Measurements from ENCODE around the gene TRIM28.
"Not testable (repeated sequence)": the region's sequence is repeated elsewhere in the genome, so short reads cannot be mapped to it uniquely, and the experiment has no call there.

The TRIM28 gene

DNA sequence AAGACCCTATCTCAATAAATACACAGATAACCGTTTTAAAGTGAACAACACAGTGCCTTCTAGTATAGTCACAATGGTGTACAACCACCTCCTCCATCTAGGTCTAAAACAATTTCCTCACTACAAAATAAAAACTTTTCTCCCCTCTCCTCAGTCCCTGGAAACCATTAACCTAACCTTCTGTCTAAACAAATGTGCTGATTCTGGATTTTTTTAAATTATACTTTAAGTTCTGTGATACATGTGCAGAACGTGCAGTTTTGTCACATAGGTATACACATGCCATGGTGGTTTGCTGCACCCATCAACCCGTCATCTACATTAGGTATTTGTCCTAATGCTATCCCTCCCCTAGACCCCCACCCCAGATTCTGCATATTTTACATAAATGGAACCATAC is 14.5 kb upstream of the TRIM28 start:
- H3K4me3 ChIP-seq (ENCODE audit: low read length), result no peak overlapping the region
- no peak overlapping the region for H3K9ac ChIP-seq (ENCODE audit: low read length)
- H3K4me1 ChIP-seq (ENCODE audit: control insufficient read depth, insufficient read depth, low read length), result no peaks in the 10 kb centered on the region
- H3K36me3 ChIP-seq (ENCODE audit: control insufficient read depth, insufficient read depth, low read length), result no peaks in the 10 kb centered on the region
- H3K9me3 ChIP-seq (ENCODE audit: control insufficient read depth, low read length), result no peaks in the 10 kb centered on the region
- peaks cover 10% of the 10 kb centered on the region for H3K27me3 ChIP-seq (ENCODE audit: control insufficient read depth, insufficient read depth, low read length)

DNA sequence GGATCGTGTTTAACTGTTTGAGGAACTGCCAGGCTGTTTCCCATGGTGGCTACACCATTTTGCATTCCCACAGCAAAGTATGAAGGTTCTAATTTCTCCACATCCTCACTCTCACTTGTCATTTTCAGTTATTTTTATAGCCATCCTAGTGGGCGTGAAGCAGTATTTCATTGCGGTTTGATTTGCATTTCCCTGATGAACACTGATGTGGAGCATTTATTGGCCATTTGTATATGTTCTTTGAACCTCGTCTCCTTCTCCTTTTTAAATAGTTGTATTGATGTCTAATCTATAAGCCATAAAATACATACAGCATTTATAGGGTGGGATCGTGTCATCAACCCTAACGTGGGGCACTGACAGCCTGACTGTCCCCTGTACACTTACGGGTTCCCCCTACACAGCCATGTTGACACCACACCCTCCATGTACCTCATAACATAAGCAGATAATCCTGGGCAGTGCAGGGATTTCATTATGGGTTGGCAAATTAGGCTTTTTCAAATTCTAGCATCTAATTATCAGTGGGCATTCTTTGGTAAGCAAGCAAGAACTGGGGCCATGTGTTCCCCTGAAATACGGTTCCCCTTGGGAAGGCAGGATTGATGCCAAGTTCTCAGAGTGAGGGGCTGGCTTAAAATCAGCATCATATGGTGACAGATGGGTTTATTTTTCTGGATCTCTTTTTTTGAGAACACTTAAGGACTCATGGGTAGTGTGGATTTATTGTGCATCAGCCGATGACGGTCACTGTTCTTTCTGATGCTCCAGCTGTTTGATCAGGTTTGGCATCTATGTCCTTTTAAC is 12.6 kb upstream of the TRIM28 start:
- H3K36me3 ChIP-seq (ENCODE audit: control insufficient read depth, insufficient read depth, low read length), result no peaks in the 10 kb centered on the region
- H3K4me3 ChIP-seq (ENCODE audit: low read length), result no peak overlapping the region
- no peak overlapping the region for H3K9ac ChIP-seq (ENCODE audit: low read length)
- H3K4me1 ChIP-seq (ENCODE audit: control insufficient read depth, insufficient read depth, low read length), result no peaks in the 10 kb centered on the region
- H3K27me3 ChIP-seq (ENCODE audit: control insufficient read depth, insufficient read depth, low read length), result peaks cover 10% of the 10 kb centered on the region
- H3K9me3 ChIP-seq (ENCODE audit: control insufficient read depth, low read length), result no peaks in the 10 kb centered on the region

DNA sequence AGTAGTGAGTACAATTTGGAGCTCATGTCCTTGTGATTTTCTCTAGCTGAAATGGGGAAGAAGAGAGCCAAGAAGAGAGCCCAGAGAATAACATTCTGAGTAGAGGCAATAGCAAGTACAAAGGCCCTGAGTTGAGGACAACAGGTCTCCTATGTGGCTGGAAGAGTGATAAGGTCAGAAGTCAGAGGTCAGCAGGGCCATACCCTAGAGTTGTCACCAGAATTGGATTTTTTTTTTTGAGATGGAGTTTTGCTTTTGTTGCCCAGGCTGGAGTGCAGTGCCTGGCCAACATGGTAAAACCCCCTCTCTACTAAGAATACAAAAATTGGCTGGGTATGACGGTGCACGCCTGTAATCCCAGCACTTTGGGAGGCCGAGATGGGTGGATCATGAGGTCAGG is 8.0 kb upstream of the TRIM28 start:
- Histone ChIP-seq H3K4me3 (ENCODE audit: low read length) (no peak overlapping the region), H3K36me3 (ENCODE audit: control insufficient read depth, insufficient read depth, low read length) (no peaks in the 10 kb centered on the region), H3K4me1 (ENCODE audit: control insufficient read depth, insufficient read depth, low read length) (peaks cover 11% of the 10 kb centered on the region), H3K9ac (ENCODE audit: low read length) (no peak overlapping the region), H3K9me3 (ENCODE audit: control insufficient read depth, low read length) (no peaks in the 10 kb centered on the region), H3K27me3 (ENCODE audit: control insufficient read depth, insufficient read depth, low read length) (peaks cover 38% of the 10 kb centered on the region)

DNA sequence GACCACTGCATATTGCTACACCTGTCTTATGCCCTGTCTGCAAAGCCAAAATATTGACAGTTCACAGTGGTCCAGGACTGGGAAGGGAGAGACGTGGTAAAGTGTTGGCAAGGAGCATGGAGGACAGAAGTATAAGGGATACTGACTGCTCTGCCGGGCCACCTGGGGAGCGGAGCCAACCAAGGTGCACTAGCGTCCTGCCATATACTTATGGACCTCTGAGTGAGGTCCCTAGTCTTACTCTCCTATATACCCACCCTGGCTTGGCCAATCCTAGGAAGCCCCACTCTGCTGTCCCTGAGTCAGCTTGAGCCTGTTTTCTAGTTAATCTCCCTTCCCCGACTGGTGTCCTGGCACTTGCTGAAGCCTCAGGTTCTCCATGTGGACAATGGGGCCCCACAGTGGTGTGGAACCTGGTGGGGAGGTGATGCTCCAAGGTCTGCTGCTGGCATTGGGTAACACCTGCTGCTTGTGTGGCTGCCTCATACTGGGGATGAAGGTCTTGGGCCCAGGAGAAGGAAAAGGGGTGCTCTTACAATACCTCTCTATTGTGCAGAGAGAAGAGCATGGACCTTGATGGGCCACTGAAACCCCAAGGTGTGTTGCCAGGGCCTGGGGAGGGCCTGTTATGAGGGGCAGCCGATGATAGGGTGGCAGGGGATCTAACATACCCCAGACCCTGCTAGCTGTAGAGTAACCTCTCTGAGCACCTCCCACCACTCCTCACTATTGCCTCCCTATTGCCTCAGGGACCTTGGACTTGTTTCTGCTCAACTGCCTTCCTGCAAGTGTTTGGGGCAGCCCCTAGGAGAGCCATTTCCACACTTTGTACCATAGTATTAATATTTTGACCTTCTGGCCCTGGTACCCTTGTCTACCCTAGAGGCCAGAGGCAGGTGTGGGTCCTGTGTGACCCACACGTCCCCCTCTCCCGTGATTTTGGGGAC is 6.7 kb upstream of the TRIM28 start:
- Histone ChIP-seq H3K9ac (ENCODE audit: low read length) (no peak overlapping the region), H3K27me3 (ENCODE audit: control insufficient read depth, insufficient read depth, low read length) (peaks cover 28% of the 10 kb centered on the region), H3K4me1 (ENCODE audit: control insufficient read depth, insufficient read depth, low read length) (peaks cover 11% of the 10 kb centered on the region), H3K9me3 (ENCODE audit: control insufficient read depth, low read length) (no peaks in the 10 kb centered on the region), H3K36me3 (ENCODE audit: control insufficient read depth, insufficient read depth, low read length) (no peaks in the 10 kb centered on the region), H3K4me3 (ENCODE audit: low read length) (no peak overlapping the region)

- H3K4me3 ChIP-seq (ENCODE audit: low read length), result no peak overlapping the region
- no peaks in the 10 kb centered on the region for H3K9me3 ChIP-seq (ENCODE audit: control insufficient read depth, low read length)
- H3K9ac ChIP-seq (ENCODE audit: low read length), result peak overlapping the region; percentile 41
- H3K27me3 ChIP-seq (ENCODE audit: control insufficient read depth, insufficient read depth, low read length), result peaks cover 28% of the 10 kb centered on the region
- H3K4me1 ChIP-seq (ENCODE audit: control insufficient read depth, insufficient read depth, low read length), result peaks cover 11% of the 10 kb centered on the region
- H3K36me3 ChIP-seq (ENCODE audit: control insufficient read depth, insufficient read depth, low read length), result no peaks in the 10 kb centered on the region
Observed at GRCh38 chr19:58538257-58539168, 5.4 kb upstream of the TRIM28 start.

GRCh38 chr19:58539169-58539559 is 4.7 kb upstream of the TRIM28 start:
- not testable (repeated sequence) for H3K4me3 ChIP-seq (ENCODE audit: low read length); H3K9ac ChIP-seq (ENCODE audit: low read length); H3K9me3 ChIP-seq (ENCODE audit: control insufficient read depth, low read length); H3K36me3 ChIP-seq (ENCODE audit: control insufficient read depth, insufficient read depth, low read length)
- peaks cover 11% of the 10 kb centered on the region for H3K4me1 ChIP-seq (ENCODE audit: control insufficient read depth, insufficient read depth, low read length)
- peaks cover 28% of the 10 kb centered on the region for H3K27me3 ChIP-seq (ENCODE audit: control insufficient read depth, insufficient read depth, low read length)

DNA sequence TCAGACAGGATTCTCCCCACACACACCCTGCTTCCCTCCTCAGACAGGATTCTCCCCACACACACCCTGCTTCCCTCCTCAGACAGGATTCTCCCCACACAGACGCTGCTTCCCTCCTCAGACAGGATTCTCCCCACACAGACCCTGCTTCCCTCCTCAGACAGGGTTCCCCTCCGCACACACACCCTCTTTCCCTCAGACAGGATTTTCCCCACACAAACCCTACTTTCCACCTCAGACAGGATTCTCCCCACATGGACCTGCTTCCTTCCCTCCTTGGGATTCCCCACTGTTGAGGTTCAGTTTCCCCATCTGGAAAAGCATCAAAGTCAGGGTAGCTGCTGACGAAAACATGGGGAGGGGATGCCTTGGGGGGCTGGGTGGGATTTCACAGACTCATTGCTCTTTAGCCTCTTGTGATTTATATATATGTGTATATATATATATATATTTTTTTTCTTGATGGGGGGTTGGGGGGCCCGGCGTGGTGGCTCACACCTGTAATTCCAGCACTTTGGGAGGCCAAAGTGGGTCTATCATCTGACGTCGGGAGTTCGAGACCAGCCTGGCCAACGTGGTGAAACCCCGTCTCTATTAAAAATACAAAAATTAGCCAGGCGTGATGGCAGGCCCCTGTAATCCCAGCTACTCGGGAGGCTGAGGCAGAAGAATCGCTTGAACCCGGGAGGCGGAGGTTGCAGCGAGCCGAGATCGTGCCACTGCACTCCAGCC is 1.1 kb upstream of the TRIM28 start:
- H3K9ac ChIP-seq (ENCODE audit: low read length); H3K9me3 ChIP-seq (ENCODE audit: control insufficient read depth, low read length); H3K4me3 ChIP-seq (ENCODE audit: low read length): not testable (repeated sequence)
- Histone ChIP-seq H3K27me3 (ENCODE audit: control insufficient read depth, insufficient read depth, low read length) (peaks cover 17% of the 10 kb centered on the region), H3K36me3 (ENCODE audit: control insufficient read depth, insufficient read depth, low read length) (peaks cover 13% of the 10 kb centered on the region), H3K4me1 (ENCODE audit: control insufficient read depth, insufficient read depth, low read length) (peaks cover 31% of the 10 kb centered on the region)

- Histone ChIP-seq H3K4me1 (ENCODE audit: control insufficient read depth, insufficient read depth, low read length) (peaks cover 20% of the 10 kb centered on the region), H3K9ac (ENCODE audit: low read length) (peak overlapping the region; percentile 91), H3K4me3 (ENCODE audit: low read length) (peak overlapping the region; percentile 78), H3K36me3 (ENCODE audit: control insufficient read depth, insufficient read depth, low read length) (peaks cover 31% of the 10 kb centered on the region), H3K27me3 (ENCODE audit: control insufficient read depth, insufficient read depth, low read length) (peaks cover 1% of the 10 kb centered on the region), H3K9me3 (ENCODE audit: control insufficient read depth, low read length) (no peaks in the 10 kb centered on the region)
Observed at GRCh38 chr19:58544591-58545285, 874 bp downstream of the TRIM28 start.

GRCh38 chr19:58545286-58546018 is 1.6 kb downstream of the TRIM28 start:
- H3K36me3 ChIP-seq (ENCODE audit: control insufficient read depth, insufficient read depth, low read length), result peaks cover 38% of the 10 kb centered on the region
- peak overlapping the region; percentile 78 for H3K4me3 ChIP-seq (ENCODE audit: low read length)

DNA sequence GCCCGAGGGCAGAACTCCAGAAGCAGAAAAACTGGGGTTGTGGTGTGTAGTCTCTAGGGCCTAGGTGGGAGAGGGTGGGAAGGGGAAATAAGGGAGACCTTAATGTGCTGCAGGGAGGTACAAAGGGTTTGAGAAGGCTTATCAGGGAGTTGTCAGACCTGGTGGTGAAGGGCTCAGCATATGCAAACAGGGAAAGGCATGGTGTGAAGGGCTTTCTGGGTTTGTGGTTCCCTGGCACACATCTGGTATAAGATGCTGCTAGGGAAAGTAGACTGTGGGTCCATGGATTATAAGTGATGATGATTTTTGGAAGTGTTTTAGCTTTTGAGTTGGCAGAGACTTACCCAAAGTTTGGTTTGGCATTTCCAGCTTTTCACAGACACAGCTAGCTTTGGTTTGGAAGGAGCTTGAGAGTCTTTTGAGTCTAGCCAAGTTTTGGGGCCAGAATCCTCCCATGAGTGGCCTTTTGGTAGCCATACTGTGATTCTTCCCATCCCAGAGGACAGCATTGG is 2.2 kb downstream of the TRIM28 start:
- peak overlapping the region; percentile 78 for H3K4me3 ChIP-seq (ENCODE audit: low read length)

More at GRCh38 chr19:58545286-58546018, 1.6 kb downstream of the TRIM28 start:
- H3K9me3 ChIP-seq (ENCODE audit: control insufficient read depth, low read length), result no peaks in the 10 kb centered on the region
- H3K27me3 ChIP-seq (ENCODE audit: control insufficient read depth, insufficient read depth, low read length), result no peaks in the 10 kb centered on the region
- peak overlapping the region; percentile 80 for H3K9ac ChIP-seq (ENCODE audit: low read length)
- H3K4me1 ChIP-seq (ENCODE audit: control insufficient read depth, insufficient read depth, low read length), result peaks cover 20% of the 10 kb centered on the region

More for the DNA sequence above, 2.2 kb downstream of the TRIM28 start:
- Histone ChIP-seq H3K36me3 (ENCODE audit: control insufficient read depth, insufficient read depth, low read length) (peaks cover 42% of the 10 kb centered on the region), H3K27me3 (ENCODE audit: control insufficient read depth, insufficient read depth, low read length) (no peaks in the 10 kb centered on the region), H3K9me3 (ENCODE audit: control insufficient read depth, low read length) (no peaks in the 10 kb centered on the region), H3K9ac (ENCODE audit: low read length) (peak overlapping the region; percentile 80), H3K4me1 (ENCODE audit: control insufficient read depth, insufficient read depth, low read length) (peaks cover 20% of the 10 kb centered on the region)
